ENCODE measurements around the gene PRKRA.

The PRKRA gene

GRCh38 chr2:178404368-178404767 lies 46.6 kb downstream of the PRKRA start:
- no peaks in the 10 kb centered on the region for H3K79me2 ChIP-seq (ENCODE audit: insufficient read depth, low read length)
- no peaks in the 10 kb centered on the region for H3K9me3 ChIP-seq (ENCODE audit: insufficient read depth, low read depth, low read length)
- peak overlapping the region; percentile 24; the same call in 1 of the 2 replicates for H2AFZ ChIP-seq (ENCODE audit: low read length)
- no peaks in the 10 kb centered on the region for H4K20me1 ChIP-seq (ENCODE audit: insufficient read depth, low read length, poor library complexity, severe bottlenecking)
- H3K36me3 ChIP-seq (ENCODE audit: insufficient read depth, low read length): no peaks in the 10 kb centered on the region
- H3K4me1 ChIP-seq (ENCODE audit: insufficient read depth, low read length, poor library complexity, severe bottlenecking): peaks cover 17% of the 10 kb centered on the region
- H3F3A ChIP-seq (ENCODE audit: low read depth): no peaks in the 10 kb centered on the region
- peak overlapping the region; percentile 43 for H3K4me3 ChIP-seq (ENCODE audit: low read length, poor library complexity, severe bottlenecking)
- no peaks in the 10 kb centered on the region for H3K27me3 ChIP-seq (ENCODE audit: insufficient read depth, low read length, poor library complexity, severe bottlenecking)
- no peak for TF ChIP-seq EZH2phosphoT487 (IDR thresholded peaks at IDR 0.05; ENCODE audit: borderline replicate concordance)
- TF ChIP-seq, protein P1, sequence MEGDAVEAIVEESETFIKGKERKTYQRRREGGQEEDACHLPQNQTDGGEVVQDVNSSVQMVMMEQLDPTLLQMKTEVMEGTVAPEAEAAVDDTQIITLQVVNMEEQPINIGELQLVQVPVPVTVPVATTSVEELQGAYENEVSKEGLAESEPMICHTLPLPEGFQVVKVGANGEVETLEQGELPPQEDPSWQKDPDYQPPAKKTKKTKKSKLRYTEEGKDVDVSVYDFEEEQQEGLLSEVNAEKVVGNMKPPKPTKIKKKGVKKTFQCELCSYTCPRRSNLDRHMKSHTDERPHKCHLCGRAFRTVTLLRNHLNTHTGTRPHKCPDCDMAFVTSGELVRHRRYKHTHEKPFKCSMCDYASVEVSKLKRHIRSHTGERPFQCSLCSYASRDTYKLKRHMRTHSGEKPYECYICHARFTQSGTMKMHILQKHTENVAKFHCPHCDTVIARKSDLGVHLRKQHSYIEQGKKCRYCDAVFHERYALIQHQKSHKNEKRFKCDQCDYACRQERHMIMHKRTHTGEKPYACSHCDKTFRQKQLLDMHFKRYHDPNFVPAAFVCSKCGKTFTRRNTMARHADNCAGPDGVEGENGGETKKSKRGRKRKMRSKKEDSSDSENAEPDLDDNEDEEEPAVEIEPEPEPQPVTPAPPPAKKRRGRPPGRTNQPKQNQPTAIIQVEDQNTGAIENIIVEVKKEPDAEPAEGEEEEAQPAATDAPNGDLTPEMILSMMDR (conservative IDR thresholded peaks at IDR 0.05; ENCODE audit: low read length): no peak
- H3K9me2 ChIP-seq (replicated peaks; ENCODE audit: low read depth, low read length): no peaks in the 10 kb centered on the region
- H3K9ac ChIP-seq (ENCODE audit: low read depth, low read length, poor library complexity, severe bottlenecking): peak overlapping the region; percentile 0
- peak overlapping the region; percentile 29 for H3K4me2 ChIP-seq (ENCODE audit: low read depth, low read length, poor library complexity, severe bottlenecking)

GRCh38 chr2:178403671-178404306 lies 47.2 kb downstream of the PRKRA start:
- no peaks in the 10 kb centered on the region for H3K27me3 ChIP-seq (ENCODE audit: insufficient read depth, low read length, poor library complexity, severe bottlenecking)
- H3K79me2 ChIP-seq (ENCODE audit: insufficient read depth, low read length): no peaks in the 10 kb centered on the region
- H3K36me3 ChIP-seq (ENCODE audit: insufficient read depth, low read length): no peaks in the 10 kb centered on the region
- no peaks in the 10 kb centered on the region for H3K9me3 ChIP-seq (ENCODE audit: insufficient read depth, low read depth, low read length)
- H3K9ac ChIP-seq (ENCODE audit: low read depth, low read length, poor library complexity, severe bottlenecking): peak overlapping the region; percentile 0
- H3K4me3 ChIP-seq (ENCODE audit: low read length, poor library complexity, severe bottlenecking): peak overlapping the region; percentile 16
- H3K4me1 ChIP-seq (ENCODE audit: insufficient read depth, low read length, poor library complexity, severe bottlenecking): peaks cover 17% of the 10 kb centered on the region
- H3F3A ChIP-seq (ENCODE audit: low read depth): no peaks in the 10 kb centered on the region
- H4K20me1 ChIP-seq (ENCODE audit: insufficient read depth, low read length, poor library complexity, severe bottlenecking): no peaks in the 10 kb centered on the region
- peak overlapping the region; percentile 24; the same call in 1 of the 2 replicates for H2AFZ ChIP-seq (ENCODE audit: low read length)
- no peaks in the 10 kb centered on the region for H3K9me2 ChIP-seq (replicated peaks; ENCODE audit: low read depth, low read length)
- peak overlapping the region; percentile 29 for H3K4me2 ChIP-seq (ENCODE audit: low read depth, low read length, poor library complexity, severe bottlenecking)
- TF ChIP-seq, protein P1 (conservative IDR thresholded peaks at IDR 0.05; ENCODE audit: low read length): no peak
- no peak for TF ChIP-seq EZH2phosphoT487 (IDR thresholded peaks at IDR 0.05; ENCODE audit: borderline replicate concordance)

GRCh38 chr2:178401994-178402437 lies 49.0 kb downstream of the PRKRA start:
- Histone ChIP-seq H3K4me3 (ENCODE audit: low read length, poor library complexity, severe bottlenecking) (no peak overlapping the region), H3K9ac (ENCODE audit: low read depth, low read length, poor library complexity, severe bottlenecking) (no peak overlapping the region), H3K9me3 (ENCODE audit: insufficient read depth, low read depth, low read length) (no peaks in the 10 kb centered on the region), H3K4me2 (ENCODE audit: low read depth, low read length, poor library complexity, severe bottlenecking) (no peak overlapping the region), H3K4me1 (ENCODE audit: insufficient read depth, low read length, poor library complexity, severe bottlenecking) (peaks cover 17% of the 10 kb centered on the region), H2AFZ (ENCODE audit: low read length) (0 out of 2 replicates have a peak overlapping the region, but pooled peaks have one; percentile 46), H3K27me3 (ENCODE audit: insufficient read depth, low read length, poor library complexity, severe bottlenecking) (no peaks in the 10 kb centered on the region), H3F3A (ENCODE audit: low read depth) (no peaks in the 10 kb centered on the region), H3K79me2 (ENCODE audit: insufficient read depth, low read length) (no peaks in the 10 kb centered on the region), H3K9me2 (replicated peaks; ENCODE audit: low read depth, low read length) (no peaks in the 10 kb centered on the region), H4K20me1 (ENCODE audit: insufficient read depth, low read length, poor library complexity, severe bottlenecking) (no peaks in the 10 kb centered on the region), H3K36me3 (ENCODE audit: insufficient read depth, low read length) (no peaks in the 10 kb centered on the region)
- TF ChIP-seq EZH2phosphoT487 (IDR thresholded peaks at IDR 0.05; ENCODE audit: borderline replicate concordance): no peak
- TF ChIP-seq, protein P1 (conservative IDR thresholded peaks at IDR 0.05; ENCODE audit: low read length): no peak
